Measurements from ENCODE around the gene DNAH17. TPM values are rescaled to one million over a fixed set of nuclear protein-coding genes. Genes with fewer than 3 reads are reported as not detected.

Gene DNAH17
- total and polyA plus RNA-seq, 2 of the 8 experiments (the other 6 are each of a cell fraction or from before 2014, with no cell fraction given), result 0.14 to 0.67 TPM

- ChIA-PET POLR2A (ENCODE audit: partially characterized antibody) (interaction anchor here (1.9 kb wide), 1 partner anchor 225 kb away, joined by 4 read pairs; no protein-coding TSS in a partner anchor), CTCF (ENCODE audit: partially characterized antibody) (interaction anchor here (0.7 to 3.4 kb wide), 17 partner anchors 8 to 307 kb away, joined by 3 to 22 read pairs (median 4); no protein-coding TSS in a partner anchor)
- no peak overlapping the region for H3K56ac ChIP-seq (replicated peaks; ENCODE audit: insufficient read length, low read depth, low read length)
- H2BK15ac ChIP-seq (ENCODE audit: low read length), result 0 out of 2 replicates have a peak overlapping the region, but pooled peaks have one; percentile 25
- DNase-seq (ENCODE audit: low read depth in 1 of 2, low spot score in 2 of 2) (no peak), FAIRE-seq (no peak)
- H3K4ac ChIP-seq (replicated peaks; ENCODE audit: insufficient read length, low read depth, low read length), result no peak overlapping the region
- no peak overlapping the region for H4K91ac ChIP-seq (replicated peaks; ENCODE audit: insufficient read length, low read length)
- H4K20me1 ChIP-seq (replicated peaks in 1 of 2; ENCODE audit: control insufficient read depth in 1 of 2, insufficient read depth in 2 of 2, low read length in 2 of 2), result no peaks in the 10 kb centered on the region
- H3K4me2 ChIP-seq (ENCODE audit: insufficient read depth in 1 of 2, low read depth in 2 of 2, low read length in 2 of 2), result no peak overlapping the region
- H2AK5ac ChIP-seq (ENCODE audit: low read depth, low read length), result no peak overlapping the region
- no peak overlapping the region for H4K8ac ChIP-seq (ENCODE audit: extremely low read depth, insufficient read depth, low read length)
- no peak overlapping the region for H4K5ac ChIP-seq (ENCODE audit: insufficient read length, low read depth, low read length)
- no peak overlapping the region for H2BK20ac ChIP-seq (ENCODE audit: low read length)
- no peak overlapping the region for H2AFZ ChIP-seq (ENCODE audit: low read length)
- peaks cover 0 to 3% (median 0%) of the 10 kb centered on the region in 4 experiments; a peak in 3 of 7 replicates for H3K27me3 ChIP-seq (replicated peaks in 1 of 4; ENCODE audit: control insufficient read depth in 3 of 4, extremely low read depth in 1 of 4, insufficient read depth in 3 of 4, low read length in 3 of 4)
- H3K9ac ChIP-seq (replicated peaks in 1 of 4; ENCODE audit: extremely low read depth in 1 of 4, low read depth in 3 of 4, low read length in 3 of 4), result no peak overlapping the region
- H2BK5ac ChIP-seq (ENCODE audit: low read depth, low read length), result no peak overlapping the region
- H3K4me1 ChIP-seq (replicated peaks in 1 of 4; ENCODE audit: control insufficient read depth in 3 of 4, insufficient read depth in 4 of 4, low read length in 3 of 4), result peaks cover 0 to 5% (median 4%) of the 10 kb centered on the region in 4 experiments; a peak in 6 of 7 replicates
- H3K23ac ChIP-seq (ENCODE audit: insufficient read length), result no peak overlapping the region
- no peak overlapping the region for H3K14ac ChIP-seq (ENCODE audit: insufficient read length)
- no peaks in the 10 kb centered on the region for H3K36me3 ChIP-seq (ENCODE audit: control insufficient read depth in 2 of 4, insufficient read depth in 4 of 4, low read length in 3 of 4)
- H3K18ac ChIP-seq (ENCODE audit: extremely low read depth, low read length), result no peak overlapping the region
- WGBS, 2 experiments (ENCODE audit: extremely low coverage in 1 of 2, insufficient coverage in 1 of 2, insufficient read length in 1 of 2, insufficient replicate concordance in 2 of 2, low coverage in 1 of 2, low lambda C conversion rate in 2 of 2, missing lambda C conversion rate in 1 of 2), result 83% methylated on average over 8 of the region's 9 CpGs; no CpG with 5 or more reads in 1 of the 2 experiments
- H3K79me2 ChIP-seq (ENCODE audit: control insufficient read depth in 1 of 2, insufficient read depth in 2 of 2, low read length in 2 of 2), result no peaks in the 10 kb centered on the region
- no peaks in the 10 kb centered on the region for H3K79me1 ChIP-seq (ENCODE audit: low read depth, low read length)
- no peaks in the 10 kb centered on the region for H3K23me2 ChIP-seq (ENCODE audit: low read depth, low read length)
- H3K27ac ChIP-seq (ENCODE audit: low read depth, low read length), result no peak overlapping the region
- no peaks in the 10 kb centered on the region for H3K9me3 ChIP-seq (ENCODE audit: insufficient read depth in 2 of 2, low read depth in 1 of 2, low read length in 1 of 2)
- no peak overlapping the region for H3K4me3 ChIP-seq (ENCODE audit: extremely low read depth in 1 of 4, insufficient read depth in 2 of 4, low read depth in 3 of 4, low read length in 4 of 4)
- 0 out of 2 replicates have a peak overlapping the region, but pooled peaks have one; percentile 6 for H2BK12ac ChIP-seq (ENCODE audit: low read depth, low read length)
- H2BK120ac ChIP-seq (replicated peaks; ENCODE audit: low read depth, low read length), result no peak overlapping the region
- TF ChIP-seq SP1 (IDR thresholded peaks at IDR 0.05; ENCODE audit: low read depth, low read length), result no peak
- TF ChIP-seq TAF7 (optimal IDR thresholded peaks at IDR 0.05; ENCODE audit: borderline replicate concordance, low read depth, low read length), result no peak
- no peak for TF ChIP-seq JUND (IDR thresholded peaks at IDR 0.05; ENCODE audit: low read length)
- no peak for TF ChIP-seq CTCF (IDR thresholded peaks at IDR 0.05; ENCODE audit: control extremely low read depth in 1 of 3, insufficient read depth in 1 of 3, low read depth in 1 of 3, low read length in 3 of 3)
- TF ChIP-seq CHD1 (IDR thresholded peaks at IDR 0.05; ENCODE audit: low read depth, low read length), result no peak
- TF ChIP-seq HDAC6 (IDR thresholded peaks at IDR 0.05; ENCODE audit: low read depth, low read length), result no peak
- no peak for TF ChIP-seq HDAC2 (IDR thresholded peaks at IDR 0.05; ENCODE audit: borderline replicate concordance in 1 of 2, low read depth in 2 of 2, low read length in 2 of 2)
- TF ChIP-seq SAP30 (IDR thresholded peaks at IDR 0.05; ENCODE audit: insufficient read depth, insufficient replicate concordance, low read length), result no peak
- TF ChIP-seq RNF2 (IDR thresholded peaks at IDR 0.05; ENCODE audit: borderline replicate concordance, low read depth, low read length, missing control alignments, poor library complexity, severe bottlenecking), result no peak
- TF ChIP-seq SIN3A (conservative IDR thresholded peaks at IDR 0.05 in 1 of 2, IDR thresholded peaks at IDR 0.05 in 1 of 2; ENCODE audit: low read depth in 1 of 2, low read length in 2 of 2), result no peak
Measured at GRCh38 chr17:78493450-78493849, 83.7 kb downstream of the DNAH17 start.
